ENCODE measurements around the gene DIP2C.

Gene DIP2C

DNA sequence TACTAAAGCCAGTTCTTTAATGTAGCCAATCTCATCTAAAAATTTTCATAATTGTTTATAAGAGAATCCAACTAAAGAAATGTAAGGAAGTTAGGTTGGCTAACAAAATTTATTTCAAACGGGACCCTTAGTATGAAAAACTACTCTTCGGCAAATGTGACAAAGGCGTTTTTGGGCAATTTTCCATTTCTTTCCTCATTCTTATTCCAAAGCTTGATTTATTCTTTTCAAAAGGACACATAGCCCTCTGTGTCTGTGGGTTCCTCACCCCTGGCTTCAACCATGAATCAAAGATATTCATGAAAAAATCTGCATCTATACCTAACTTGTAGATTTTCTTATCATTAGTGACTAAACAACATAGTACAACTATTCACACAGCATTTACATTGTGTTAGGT, 358.3 kb downstream of the DIP2C start:
- DNase-seq (ENCODE audit: extremely low read depth, insufficient read length), result no peak
- no peak overlapping the region for H3K4me3 ChIP-seq (replicated peaks; ENCODE audit: low read depth, low read length)

DNA sequence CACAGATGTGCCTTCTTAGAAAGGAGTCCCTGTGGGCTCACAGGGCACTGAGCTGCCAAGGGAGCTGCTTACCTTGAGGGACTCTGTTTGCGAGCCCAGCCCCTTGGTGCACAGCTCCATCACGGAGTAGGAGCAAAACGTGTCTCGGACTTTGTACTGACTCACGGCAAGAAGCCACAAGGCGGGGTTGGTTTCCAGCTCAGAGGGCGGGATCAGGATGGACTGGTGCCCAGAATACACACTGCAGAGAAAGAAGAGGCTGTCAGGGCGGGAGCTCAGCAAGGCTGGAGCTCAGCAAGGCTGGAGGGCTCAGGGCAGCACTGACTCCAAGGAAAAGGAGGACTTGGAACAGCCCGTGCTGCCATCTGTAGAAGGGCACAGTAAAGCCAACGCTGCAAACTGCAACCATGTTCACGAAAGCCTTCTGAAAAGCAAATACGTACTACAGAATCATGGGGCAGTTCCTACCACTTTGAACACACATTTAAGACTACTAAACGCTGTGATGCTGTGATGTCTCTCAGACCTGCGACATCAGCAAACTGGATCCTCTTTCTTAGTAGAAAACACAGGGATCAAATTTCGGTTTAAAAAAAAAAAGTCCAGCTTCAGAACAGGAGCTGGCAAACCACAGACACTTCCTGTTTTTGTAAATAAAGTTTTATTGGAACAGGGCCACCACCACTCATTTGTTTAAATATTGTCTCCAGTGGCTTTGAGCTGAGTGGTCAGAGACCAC, 359.9 kb downstream of the DIP2C start:
- TF ChIP-seq, protein P1, sequence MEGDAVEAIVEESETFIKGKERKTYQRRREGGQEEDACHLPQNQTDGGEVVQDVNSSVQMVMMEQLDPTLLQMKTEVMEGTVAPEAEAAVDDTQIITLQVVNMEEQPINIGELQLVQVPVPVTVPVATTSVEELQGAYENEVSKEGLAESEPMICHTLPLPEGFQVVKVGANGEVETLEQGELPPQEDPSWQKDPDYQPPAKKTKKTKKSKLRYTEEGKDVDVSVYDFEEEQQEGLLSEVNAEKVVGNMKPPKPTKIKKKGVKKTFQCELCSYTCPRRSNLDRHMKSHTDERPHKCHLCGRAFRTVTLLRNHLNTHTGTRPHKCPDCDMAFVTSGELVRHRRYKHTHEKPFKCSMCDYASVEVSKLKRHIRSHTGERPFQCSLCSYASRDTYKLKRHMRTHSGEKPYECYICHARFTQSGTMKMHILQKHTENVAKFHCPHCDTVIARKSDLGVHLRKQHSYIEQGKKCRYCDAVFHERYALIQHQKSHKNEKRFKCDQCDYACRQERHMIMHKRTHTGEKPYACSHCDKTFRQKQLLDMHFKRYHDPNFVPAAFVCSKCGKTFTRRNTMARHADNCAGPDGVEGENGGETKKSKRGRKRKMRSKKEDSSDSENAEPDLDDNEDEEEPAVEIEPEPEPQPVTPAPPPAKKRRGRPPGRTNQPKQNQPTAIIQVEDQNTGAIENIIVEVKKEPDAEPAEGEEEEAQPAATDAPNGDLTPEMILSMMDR (IDR thresholded peaks at IDR 0.05; ENCODE audit: insufficient read depth, low read length, poor library complexity, severe bottlenecking), result no peak
- DNase-seq (ENCODE audit: extremely low read depth, insufficient read length), result no peak
- Histone ChIP-seq H3K27me3 (replicated peaks; ENCODE audit: control insufficient read depth, insufficient read depth, low read length) (no peaks in the 10 kb centered on the region), H3K36me3 (ENCODE audit: control insufficient read depth, insufficient read depth, low read length) (no peaks in the 10 kb centered on the region), H3K4me3 (replicated peaks; ENCODE audit: low read depth, low read length) (no peak overlapping the region)

More for the DNA sequence above, 358.3 kb downstream of the DIP2C start:
- no peaks in the 10 kb centered on the region for H3K27me3 ChIP-seq (replicated peaks; ENCODE audit: control insufficient read depth, insufficient read depth, low read length)
- TF ChIP-seq, protein P1 (IDR thresholded peaks at IDR 0.05; ENCODE audit: insufficient read depth, low read length, poor library complexity, severe bottlenecking), result no peak
- no peaks in the 10 kb centered on the region for H3K36me3 ChIP-seq (ENCODE audit: control insufficient read depth, insufficient read depth, low read length)

DNA sequence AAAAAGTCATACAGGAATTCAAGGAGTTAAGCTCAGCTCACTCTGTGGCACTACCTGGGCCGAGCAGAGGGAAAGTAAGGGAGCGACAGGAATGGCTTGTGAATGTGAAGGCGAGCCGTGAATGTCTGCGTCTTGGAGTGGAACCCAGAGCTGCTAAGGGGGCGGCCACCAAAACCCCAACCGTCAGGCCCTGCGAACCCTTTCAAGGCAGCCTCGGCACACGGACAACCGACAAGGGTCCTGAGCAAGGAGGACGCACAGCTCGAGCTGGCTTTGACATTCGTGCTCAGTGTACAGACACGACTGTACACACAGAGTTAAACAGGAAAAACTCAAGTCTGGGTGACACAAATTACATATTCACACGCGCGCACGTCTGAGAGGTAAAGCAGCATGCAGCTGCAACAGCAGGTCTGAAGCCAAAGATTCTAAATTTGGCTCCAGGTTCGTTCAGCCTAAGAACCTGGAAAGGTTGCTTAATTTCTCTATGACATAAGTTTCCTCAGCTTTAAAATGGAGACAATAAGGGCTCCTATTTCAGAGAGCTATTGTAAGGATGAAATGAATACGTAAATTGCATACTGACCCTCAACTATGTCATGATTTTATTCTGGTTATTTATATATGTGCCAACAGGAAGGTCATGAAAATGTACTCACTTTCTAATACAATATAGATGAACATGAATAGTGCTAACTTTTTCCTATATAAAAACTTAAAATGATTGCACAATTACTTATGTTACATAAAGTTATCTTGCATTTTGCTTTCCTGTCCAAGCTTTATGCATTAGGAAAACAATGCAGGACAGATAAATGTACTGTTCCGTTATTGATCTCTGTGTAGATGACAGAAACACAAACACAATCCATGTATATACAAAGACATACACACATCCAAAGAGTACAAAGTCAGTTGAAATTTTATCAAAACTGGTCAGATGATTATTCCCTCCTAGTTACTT, 361.3 kb downstream of the DIP2C start:
- TF ChIP-seq, protein P1 (IDR thresholded peaks at IDR 0.05; ENCODE audit: insufficient read depth, low read length, poor library complexity, severe bottlenecking), result no peak

DNA sequence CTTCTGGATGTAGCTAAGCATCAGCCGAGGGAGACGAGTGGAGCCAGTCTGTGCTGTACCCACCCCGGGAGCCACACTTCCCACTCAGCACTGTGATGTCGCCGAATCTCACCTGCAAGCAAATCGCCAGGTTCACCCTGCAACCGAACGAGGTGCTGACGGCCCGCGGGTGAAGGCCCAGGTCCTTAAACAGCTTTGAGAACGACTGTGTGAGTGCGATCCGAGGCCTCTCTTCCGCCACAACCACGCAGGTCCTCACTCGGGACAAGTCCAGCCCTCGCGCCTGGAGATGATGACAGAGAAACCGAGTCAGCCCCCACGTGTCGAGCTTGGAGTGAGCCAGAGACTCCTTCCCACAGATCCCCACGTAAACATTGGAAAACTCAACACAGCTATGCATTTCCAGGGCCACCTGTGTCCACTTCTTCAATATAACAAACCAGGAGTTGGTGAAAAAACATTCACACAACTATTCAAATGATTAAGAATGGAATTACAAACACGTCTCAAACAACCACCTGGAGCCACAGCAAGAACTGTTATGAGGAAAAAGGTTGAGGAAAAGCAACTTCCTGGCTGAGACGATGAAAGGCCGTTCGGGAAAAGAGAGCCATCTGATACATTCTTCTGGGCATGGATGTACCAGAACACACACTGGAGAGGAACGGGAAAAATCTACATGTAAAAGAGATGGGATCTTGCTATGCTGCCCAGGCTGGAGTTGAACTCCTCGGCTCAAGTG, 362.4 kb downstream of the DIP2C start:
- TF ChIP-seq, protein P1 (IDR thresholded peaks at IDR 0.05; ENCODE audit: insufficient read depth, low read length, poor library complexity, severe bottlenecking), result no peak
- no peak for DNase-seq (ENCODE audit: extremely low read depth, insufficient read length)
- Histone ChIP-seq H3K36me3 (ENCODE audit: control insufficient read depth, insufficient read depth, low read length) (no peaks in the 10 kb centered on the region), H3K27me3 (replicated peaks; ENCODE audit: control insufficient read depth, insufficient read depth, low read length) (no peaks in the 10 kb centered on the region), H3K4me3 (replicated peaks; ENCODE audit: low read depth, low read length) (no peak overlapping the region)

More for the DNA sequence above, 361.3 kb downstream of the DIP2C start:
- Histone ChIP-seq H3K4me3 (replicated peaks; ENCODE audit: low read depth, low read length) (no peak overlapping the region), H3K27me3 (replicated peaks; ENCODE audit: control insufficient read depth, insufficient read depth, low read length) (no peaks in the 10 kb centered on the region), H3K36me3 (ENCODE audit: control insufficient read depth, insufficient read depth, low read length) (no peaks in the 10 kb centered on the region)
- DNase-seq (ENCODE audit: extremely low read depth, insufficient read length), result no peak

DNA sequence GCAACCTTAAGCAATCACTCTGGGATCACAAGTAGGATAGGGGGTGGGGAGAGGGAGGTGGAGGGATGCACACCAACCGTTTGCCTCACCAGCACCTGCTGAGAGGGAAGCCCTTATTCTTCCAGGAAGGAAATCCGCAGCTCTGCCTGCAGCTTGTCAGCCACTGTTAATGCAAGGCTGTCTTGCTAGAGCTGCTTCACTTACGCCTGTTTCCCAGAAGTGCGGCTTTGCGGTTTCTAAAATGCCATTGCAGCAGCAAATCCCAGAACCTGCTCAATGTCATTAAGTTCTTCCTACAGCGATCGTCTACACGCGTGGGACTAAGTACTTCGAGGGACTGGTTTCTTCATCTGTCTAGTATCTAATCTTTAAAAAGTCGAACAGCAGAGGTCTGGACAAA, 363.1 kb downstream of the DIP2C start:
- DNase-seq (ENCODE audit: extremely low read depth, insufficient read length), result no peak
- H3K36me3 ChIP-seq (ENCODE audit: control insufficient read depth, insufficient read depth, low read length), result no peaks in the 10 kb centered on the region
- no peak overlapping the region for H3K4me3 ChIP-seq (replicated peaks; ENCODE audit: low read depth, low read length)
- H3K27me3 ChIP-seq (replicated peaks; ENCODE audit: control insufficient read depth, insufficient read depth, low read length), result no peaks in the 10 kb centered on the region
- TF ChIP-seq, protein P1 (IDR thresholded peaks at IDR 0.05; ENCODE audit: insufficient read depth, low read length, poor library complexity, severe bottlenecking), result no peak
